Activated effector memory CD4-positive, alpha-beta T cell treated with anti-CD3 and anti-CD28 coated beads, Interleukin-2, amount 50 U/mL, for 16 hours (primary cell): Measurements from ENCODE around the gene PEX10.
"Not testable (repeated sequence)": the region's sequence is repeated elsewhere in the genome, so short reads cannot be mapped to it uniquely, and the experiment has no call there.

ENCODE experiments used
- DNase-seq: peaks from one replicate; pipeline ENCODE4 v3.0.0-alpha.2; 2020

Gene PEX10

GRCh38 chr1:2412395-2412772 lies at the start of gene PEX10:
Gene PEX10, minus strand, starts transcription at chr1:2412564. Its CDS starts 62 bp downstream, at chr1:2412502.
- DNase-seq, result peak; percentile 100

DNA sequence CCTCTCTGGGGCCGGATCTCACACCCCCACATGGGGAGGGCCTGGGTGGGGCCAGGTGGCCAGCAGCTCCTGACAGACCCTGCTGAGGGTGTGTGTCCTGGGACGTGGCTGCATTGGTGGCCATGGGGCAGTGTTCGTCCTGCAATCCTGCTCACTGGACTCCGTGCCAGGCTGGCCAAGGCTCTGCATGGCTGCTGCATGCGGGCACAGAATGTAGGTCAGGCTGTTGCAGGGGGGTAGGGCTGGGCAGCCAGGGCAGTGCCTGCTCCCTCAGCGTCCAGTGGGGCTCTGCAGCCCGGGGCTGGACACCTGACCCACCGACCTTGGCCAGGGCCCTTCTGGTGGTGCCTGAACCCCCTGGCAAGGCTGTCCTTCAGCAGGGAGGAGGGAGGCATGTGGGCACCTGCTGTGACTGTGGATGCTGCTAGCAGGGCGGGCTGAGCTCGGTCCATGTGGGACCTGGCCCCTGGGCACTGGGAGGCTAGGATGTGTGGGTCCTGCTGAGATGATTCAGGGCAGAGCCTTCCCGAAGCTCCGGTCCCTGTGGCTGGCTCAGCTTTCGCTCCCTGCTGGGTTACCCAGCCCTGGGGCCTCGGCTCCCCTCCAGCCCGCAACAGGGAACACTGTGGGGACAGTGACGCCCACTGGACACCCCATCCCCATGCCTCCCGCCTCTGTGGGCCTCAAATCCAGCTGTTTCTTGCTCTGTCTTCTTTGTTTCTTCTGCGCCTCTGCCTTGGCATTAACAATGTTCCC lies 48.8 kb upstream of the PEX10 start:
- DNase-seq, result no peak

- no peak for DNase-seq
Observed at GRCh38 chr1:2460203-2460602, 47.8 kb upstream of the PEX10 start.

- no peak for DNase-seq
Observed at GRCh38 chr1:2459757-2460156, 47.4 kb upstream of the PEX10 start.

DNA sequence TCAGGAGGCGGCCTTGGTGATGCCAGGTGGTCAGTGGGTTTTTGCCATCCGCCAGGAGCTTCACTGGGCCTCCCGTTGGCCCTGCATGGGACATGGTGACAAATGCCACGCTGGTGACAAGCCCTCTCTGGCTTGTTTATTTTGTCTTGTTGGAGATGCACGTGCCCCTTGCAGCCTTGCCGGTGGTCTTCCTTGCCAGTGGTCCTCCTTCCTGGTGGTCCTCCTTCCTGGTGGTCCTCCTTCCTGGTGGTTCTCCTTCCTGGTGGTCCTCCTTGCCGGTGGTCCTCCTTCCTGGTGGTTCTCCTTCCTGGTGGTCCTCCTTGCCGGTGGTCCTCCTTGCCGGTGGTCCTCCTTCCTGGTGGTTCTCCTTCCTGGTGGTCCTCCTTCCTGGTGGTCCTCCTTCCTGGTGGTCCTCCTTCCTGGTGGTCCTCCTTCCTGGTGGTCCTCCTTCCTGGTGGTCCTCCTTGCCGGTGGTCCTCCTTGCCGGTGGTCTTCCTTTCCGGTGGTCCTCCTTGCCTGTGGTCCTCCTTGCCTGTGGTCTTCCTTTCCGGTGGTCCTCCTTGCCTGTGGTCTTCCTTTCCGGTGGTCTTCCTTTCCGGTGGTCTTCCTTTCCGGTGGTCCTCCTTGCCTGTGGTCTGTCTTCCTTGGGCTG lies 46.9 kb upstream of the PEX10 start:
- not testable (repeated sequence) for DNase-seq

DNA sequence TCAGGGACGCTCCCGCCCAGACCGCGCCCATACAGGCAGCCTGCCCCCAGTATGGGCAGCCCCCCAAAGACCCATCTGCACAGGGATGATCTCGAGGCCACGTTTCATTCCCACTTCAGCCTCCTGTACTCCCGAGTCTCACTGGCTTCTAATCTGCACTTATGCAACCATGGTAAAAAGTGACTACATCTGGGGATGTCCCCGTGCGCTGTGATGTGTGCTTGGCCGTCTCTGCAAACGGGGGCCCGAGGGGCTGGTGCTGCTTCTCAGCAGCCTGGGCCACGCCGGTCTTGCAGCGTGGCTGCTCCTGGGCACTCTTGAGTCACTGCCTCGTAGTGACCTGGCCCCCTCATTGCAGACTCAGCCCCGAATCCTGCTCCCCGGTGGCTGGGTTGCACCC lies 46.3 kb upstream of the PEX10 start:
- no peak for DNase-seq

- no peak for DNase-seq
Observed at GRCh38 chr1:2457444-2457843, 45.1 kb upstream of the PEX10 start.

- DNase-seq, result no peak
Observed at GRCh38 chr1:2455757-2456156, 43.4 kb upstream of the PEX10 start.

- no peak for DNase-seq
Observed at GRCh38 chr1:2454227-2454626, 41.9 kb upstream of the PEX10 start.

DNA sequence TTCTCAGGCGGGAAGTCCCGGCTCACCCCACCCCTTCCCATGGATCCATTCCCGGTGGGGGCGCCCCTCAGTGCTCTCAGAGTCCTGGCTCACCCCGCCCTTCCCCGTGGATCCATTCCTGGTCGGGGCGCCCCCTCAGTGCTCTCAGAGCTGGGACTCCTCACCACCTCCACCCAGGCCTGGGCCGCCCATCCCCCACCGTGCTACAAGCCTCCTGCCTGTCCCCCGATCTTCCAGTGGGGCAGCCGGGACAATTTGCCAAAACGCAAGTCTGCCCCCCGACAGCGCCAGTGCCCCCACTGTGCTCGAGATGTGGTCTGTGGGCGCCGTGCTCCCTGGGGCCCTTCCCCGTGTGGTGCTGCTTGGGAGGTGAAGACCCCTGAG lies 40.6 kb upstream of the PEX10 start:
- no peak for DNase-seq

- DNase-seq, result no peak
Observed at GRCh38 chr1:2452201-2452931, 40.0 kb upstream of the PEX10 start.

- DNase-seq, result no peak
Observed at GRCh38 chr1:2451741-2452140, 39.4 kb upstream of the PEX10 start.

- DNase-seq, result no peak
Observed at GRCh38 chr1:2449636-2450454, 37.5 kb upstream of the PEX10 start.

GRCh38 chr1:2448098-2448445 lies 35.7 kb upstream of the PEX10 start:
- no peak for DNase-seq

DNA sequence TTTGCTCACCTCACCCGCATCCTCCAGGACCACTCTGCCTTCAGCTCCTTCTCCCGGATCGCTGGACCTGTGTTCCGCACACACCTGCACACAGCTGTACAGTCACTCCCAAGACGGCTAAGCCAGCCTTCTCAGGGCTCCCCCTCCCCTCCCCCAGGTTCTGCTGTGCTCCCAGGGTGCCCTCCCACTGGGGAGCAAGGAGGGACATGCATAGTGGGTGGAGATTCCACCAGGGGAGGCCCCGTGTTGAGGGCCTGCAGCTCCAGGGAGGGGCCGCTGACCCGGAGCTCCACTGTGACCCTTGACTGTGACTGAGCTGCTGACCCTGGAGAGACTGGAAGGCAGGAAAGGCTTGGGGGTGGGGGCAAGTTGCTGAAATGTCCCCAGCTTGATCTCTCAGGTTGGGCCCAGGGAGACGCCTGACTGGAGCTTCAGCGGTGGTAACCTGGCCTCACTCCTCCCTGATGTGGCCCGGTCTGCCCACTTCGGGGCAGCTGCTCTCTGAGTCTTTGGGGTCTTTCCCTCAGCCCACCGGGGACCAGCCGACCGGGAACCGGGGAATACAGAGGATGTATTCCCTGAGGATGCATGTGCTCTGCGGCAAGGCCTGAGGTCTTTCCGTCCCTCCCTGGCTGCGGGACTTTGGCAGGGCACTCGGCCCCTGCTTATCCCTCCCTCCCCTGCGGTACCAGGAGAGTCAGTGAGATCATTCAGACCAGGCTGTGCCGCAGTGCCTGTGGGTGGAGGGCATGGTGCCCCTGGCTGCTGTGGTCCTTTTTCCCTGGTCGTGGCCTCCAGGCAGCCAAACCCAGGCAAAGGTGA lies 35.1 kb upstream of the PEX10 start:
- DNase-seq, result no peak

DNA sequence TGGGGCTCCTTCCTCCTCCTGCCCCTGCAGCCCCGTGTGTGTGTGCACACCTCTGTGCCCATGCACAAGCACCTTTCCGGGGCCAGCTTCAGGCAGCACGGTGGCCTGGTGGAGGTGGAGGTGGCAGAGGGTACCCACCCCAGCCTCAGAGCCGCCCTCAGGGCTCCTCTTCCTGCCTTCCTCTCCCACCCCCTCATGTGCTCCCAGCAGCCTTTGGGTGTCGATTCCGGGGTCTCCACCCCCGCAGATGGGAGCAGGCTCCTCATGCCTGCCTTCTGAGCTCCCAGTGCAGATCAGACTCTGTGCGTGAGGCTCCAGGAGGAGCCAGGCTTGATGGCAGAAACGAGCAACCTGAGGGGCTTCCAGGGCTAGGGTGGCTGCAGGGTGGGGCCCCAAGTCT lies 34.5 kb upstream of the PEX10 start:
- no peak for DNase-seq

DNA sequence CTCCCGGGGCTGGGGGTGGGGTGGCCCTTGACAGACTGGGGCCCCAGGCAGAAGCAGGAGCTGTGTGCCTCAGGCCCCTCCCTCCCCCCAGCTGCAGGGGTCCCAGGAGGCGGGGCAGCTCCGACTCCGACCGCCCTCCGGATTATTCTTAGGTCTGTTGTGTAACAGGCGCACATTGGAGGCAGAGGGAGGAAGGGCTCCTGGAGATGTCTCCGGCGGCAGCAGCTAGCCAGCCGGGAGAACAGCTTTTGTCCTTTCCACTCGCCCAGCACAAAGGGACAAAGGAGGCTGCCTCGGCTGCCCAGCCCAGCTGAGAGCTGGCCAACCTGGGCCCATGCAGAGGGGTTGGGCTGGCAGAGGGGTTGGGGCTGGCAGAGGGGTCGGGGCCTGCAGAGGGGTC lies 34.0 kb upstream of the PEX10 start:
- no peak for DNase-seq

GRCh38 chr1:2445823-2446215 lies 33.5 kb upstream of the PEX10 start:
- DNase-seq, result no peak

DNA sequence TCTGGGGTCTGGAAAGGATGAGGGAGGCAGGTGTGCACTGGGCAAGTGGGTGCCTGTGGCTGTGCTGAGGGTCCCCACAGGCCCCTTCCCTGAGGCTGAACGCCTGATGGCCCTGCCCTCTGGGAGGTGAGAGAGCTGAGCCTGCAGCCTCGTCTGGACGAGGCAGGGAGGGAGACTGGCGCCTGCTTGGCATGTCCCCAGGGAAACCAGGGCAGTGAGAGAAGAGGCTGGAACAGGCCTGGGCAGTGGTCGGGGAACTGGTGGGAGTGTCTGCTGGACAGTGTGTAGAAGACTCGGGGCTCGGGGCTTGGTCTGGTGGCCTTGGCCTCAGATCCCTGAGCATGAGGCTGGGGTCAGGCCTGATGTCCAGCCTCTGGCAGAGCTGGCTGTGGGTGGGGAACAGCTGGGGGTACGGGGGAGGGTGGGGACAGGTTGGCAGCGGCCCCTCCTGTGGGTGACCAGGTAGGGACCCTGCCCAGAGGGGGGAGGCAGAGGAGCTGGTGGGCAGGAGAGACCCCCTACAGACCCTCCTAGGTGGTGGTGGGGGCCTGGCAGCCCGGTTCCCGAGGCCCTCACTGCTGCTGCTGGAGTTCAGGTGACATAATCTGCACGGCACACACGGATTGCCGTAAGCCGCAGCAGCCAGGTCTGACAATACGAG lies 32.9 kb upstream of the PEX10 start:
- DNase-seq, result no peak

GRCh38 chr1:2444138-2444591 lies 31.8 kb upstream of the PEX10 start:
- no peak for DNase-seq

GRCh38 chr1:2443277-2444137 lies 31.1 kb upstream of the PEX10 start:
- no peak for DNase-seq
